Erythroblast (primary cell): ENCODE measurements around the gene ARMS2.

Source experiments
- GATA1 ChIP-seq: IDR thresholded peaks from 2 replicates; pipeline ENCODE4 v1.6.1; 2011; ENCODE audit warnings: low read depth, mild to moderate bottlenecking, control low read depth, low read length, moderate library complexity
- POLR2A ChIP-seq: IDR thresholded peaks from 2 replicates; pipeline ENCODE4 v1.6.1; 2011; ENCODE audit warnings: mild to moderate bottlenecking, low read length

DNA sequence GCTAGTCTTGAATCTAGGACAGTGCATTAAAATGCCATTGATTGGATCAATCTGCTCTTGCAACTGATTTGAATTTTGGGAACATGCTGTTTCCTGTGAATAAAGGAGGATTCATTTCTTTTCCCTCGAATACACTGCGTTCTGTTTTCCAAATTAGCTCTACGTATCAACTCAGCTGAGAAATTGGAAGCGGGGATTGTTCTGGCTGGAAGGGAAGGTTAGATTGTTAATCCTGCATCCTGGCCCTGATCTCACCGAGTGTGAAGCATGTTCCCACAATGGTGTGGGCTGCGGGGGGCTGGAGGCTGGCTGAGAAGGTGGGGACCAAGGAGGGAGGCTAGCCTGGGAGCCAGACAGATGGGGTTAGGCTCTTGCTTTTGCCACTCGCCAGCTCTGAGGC, 24.5 kb downstream of the ARMS2 start:
- TF ChIP-seq POLR2A, result no peak
- no peak for TF ChIP-seq GATA1
